ENCODE data around the gene STEAP2.

Gene STEAP2

GRCh38 chr7:90272242-90272641, 60.7 kb downstream of the STEAP2 start:
- DNase-seq (ENCODE audit: low read depth): no peak

- no peak for DNase-seq (ENCODE audit: low read depth)
Observed at GRCh38 chr7:90274161-90274560, 62.6 kb downstream of the STEAP2 start.

- DNase-seq (ENCODE audit: low read depth): no peak
Observed at GRCh38 chr7:90276033-90276728, 64.6 kb downstream of the STEAP2 start.
